Measurements from ENCODE around the gene LRRC4B.
"Not testable (repeated sequence)": the region's sequence is repeated elsewhere in the genome, so short reads cannot be mapped to it uniquely, and the experiment has no call there.

DNA sequence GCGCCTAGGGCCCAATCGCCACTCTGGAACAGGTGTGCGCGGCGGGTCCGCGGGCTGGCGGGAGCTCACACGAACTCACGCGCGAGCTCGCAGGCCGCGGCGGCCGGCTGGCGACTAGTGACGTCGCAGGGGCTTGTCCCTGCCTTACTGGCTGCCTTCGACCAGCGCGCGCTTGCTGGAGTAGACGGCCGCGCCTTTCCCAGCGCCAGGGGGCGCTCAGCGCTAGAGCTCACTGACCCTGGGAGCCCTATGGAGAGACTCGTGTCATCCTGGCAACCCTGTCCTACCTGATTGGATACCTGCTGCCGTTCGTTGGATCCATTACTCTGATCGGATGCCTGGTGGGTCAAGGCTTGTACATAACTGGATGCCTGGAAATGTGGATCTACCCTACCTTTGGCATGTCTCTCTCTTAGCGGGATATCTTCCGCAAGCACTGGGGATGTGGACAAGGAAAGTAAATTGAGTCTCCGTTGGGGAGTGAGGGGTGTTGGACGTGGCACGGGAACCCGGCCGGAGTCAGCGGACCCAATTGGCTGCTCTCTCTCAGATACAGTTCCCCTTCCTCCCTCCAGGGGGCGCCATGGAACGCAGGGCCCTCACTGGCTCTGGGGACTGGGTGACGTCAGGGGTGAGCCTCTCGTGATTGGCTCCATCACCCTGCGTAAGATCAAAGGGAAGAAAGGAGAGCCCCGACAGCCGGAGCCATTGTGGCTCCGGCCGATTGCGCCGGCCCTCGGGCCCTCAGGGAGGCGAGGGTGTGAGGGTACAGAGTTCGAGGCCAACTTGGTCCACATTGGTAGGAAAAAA is 36.2 kb upstream of the LRRC4B start:
- TF ChIP-seq, protein P1, sequence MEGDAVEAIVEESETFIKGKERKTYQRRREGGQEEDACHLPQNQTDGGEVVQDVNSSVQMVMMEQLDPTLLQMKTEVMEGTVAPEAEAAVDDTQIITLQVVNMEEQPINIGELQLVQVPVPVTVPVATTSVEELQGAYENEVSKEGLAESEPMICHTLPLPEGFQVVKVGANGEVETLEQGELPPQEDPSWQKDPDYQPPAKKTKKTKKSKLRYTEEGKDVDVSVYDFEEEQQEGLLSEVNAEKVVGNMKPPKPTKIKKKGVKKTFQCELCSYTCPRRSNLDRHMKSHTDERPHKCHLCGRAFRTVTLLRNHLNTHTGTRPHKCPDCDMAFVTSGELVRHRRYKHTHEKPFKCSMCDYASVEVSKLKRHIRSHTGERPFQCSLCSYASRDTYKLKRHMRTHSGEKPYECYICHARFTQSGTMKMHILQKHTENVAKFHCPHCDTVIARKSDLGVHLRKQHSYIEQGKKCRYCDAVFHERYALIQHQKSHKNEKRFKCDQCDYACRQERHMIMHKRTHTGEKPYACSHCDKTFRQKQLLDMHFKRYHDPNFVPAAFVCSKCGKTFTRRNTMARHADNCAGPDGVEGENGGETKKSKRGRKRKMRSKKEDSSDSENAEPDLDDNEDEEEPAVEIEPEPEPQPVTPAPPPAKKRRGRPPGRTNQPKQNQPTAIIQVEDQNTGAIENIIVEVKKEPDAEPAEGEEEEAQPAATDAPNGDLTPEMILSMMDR (IDR thresholded peaks at IDR 0.05 in 4 of 5, conservative IDR thresholded peaks at IDR 0.05 in 1 of 5): not testable (repeated sequence)
- TF ChIP-seq POLR2A (IDR thresholded peaks at IDR 0.05): not testable (repeated sequence)

Data from gastrocnemius medialis (tissue), 4 donors.